GM12892 (cell line): ENCODE measurements around the gene EMC8.

ENCODE experiments used
- POLR2A ChIP-seq: IDR thresholded peaks from 2 replicates; pipeline ENCODE4 v1.6.1; 2011; ENCODE audit warnings: low read depth, low read length, control low read depth
- POLR2AphosphoS5 ChIP-seq: IDR thresholded peaks from 2 replicates; pipeline ENCODE4 v1.6.1; 2011; ENCODE audit warnings: low read depth, low read length, control low read depth
- TAF1 ChIP-seq: IDR thresholded peaks from 2 replicates; pipeline ENCODE4 v1.6.1; 2011; ENCODE audit warnings: low read depth, mild to moderate bottlenecking, control low read depth, low read length, borderline replicate concordance

DNA sequence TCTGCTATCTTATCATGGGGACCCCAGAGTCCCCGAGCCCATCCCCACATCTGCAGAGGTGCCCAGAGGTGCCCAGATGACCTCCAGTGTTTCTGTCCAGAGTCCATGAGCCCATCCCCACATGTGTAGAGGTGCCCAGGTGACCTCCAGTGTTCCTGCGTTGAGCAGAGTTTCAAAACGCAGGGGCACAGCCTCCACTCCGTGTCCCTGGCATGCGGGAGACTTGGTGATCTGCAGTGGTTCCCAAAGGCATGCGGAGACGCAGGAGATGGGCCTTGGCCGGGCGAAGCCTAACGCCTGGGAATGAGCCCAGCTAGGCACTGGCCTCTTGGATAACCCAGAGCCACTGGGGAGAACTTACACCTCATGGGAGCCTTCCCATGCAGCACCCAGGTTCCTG is 41.5 kb upstream of the EMC8 start:
- TF ChIP-seq POLR2A (no peak), POLR2AphosphoS5 (no peak), TAF1 (no peak)
